ENCODE results near the gene FRAT2. TPM values are rescaled to one million over a fixed set of nuclear protein-coding genes. Genes with fewer than 3 reads are reported as not detected.

FRAT2 gene
- total and polyA plus RNA-seq, 10 of the 15 experiments (the other 5 are each of a cell fraction or from before 2014, with no cell fraction given) = 0.69 to 5.9 (median 3.8) TPM

DNA sequence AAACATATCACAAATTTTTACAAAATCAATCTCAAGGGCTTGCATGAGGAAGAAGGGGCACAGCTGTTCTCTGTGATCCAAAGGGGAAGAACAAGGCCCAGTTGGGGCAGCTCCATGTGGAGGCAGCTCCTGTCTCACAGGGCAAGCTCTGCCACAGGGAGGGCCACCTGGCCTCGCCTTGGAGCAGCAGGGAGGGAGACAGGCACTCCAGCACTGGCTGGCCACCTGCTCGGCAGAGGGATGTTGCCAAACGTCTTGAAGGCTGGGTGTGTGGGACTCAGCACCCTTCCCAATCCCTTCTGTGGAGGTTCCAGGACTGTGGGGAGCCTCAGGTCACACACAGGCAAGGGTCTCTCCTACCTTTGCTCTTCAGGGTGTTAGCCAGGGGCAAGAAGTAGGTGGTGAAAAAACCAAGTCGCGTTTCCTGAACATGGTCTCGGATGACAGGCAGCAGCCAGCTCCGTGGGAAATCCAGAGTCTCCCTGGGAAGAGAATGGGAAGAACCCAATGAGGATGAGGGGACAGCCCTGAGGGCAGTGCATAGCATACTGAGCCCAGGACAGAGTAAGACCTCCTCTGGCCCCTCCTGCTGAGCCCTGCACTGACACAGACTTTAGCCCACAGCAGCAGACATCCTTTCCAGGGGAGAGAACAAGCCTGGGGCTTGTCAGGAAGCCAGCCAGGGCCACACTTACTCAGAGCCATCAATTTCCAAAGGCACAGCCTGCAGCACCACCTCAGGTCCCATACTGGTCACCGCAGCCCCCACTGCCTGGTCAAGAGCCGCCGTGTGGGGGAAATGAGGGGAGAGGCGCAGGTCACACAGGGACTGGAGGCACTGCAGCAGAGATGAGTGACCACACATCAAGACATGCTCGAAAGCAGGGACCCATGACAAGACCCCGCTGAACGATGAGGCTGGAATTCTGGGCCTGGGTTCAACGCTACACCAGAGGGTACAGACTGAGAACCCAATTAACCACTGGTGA lies 44.7 kb upstream of the FRAT2 start:
- Histone ChIP-seq H3K79me2 (ENCODE audit: control insufficient read depth, insufficient read depth, low read length) (no peaks in the 10 kb centered on the region), H3K36me3 (ENCODE audit: control insufficient read depth in 2 of 2, insufficient read depth in 2 of 2, low read length in 1 of 2) (peaks cover 7 to 16% of the 10 kb centered on the region in 2 experiments; a peak in 3 of 4 replicates), H3K27me3 (replicated peaks in 1 of 2; ENCODE audit: control insufficient read depth in 2 of 2, insufficient read depth in 2 of 2, low read length in 1 of 2) (no peaks in the 10 kb centered on the region), H4K20me1 (ENCODE audit: control insufficient read depth, insufficient read depth) (no peaks in the 10 kb centered on the region), H3K9ac (ENCODE audit: control insufficient read depth, insufficient read depth, low read length) (no peak overlapping the region), H3K4me2 (ENCODE audit: control insufficient read depth, insufficient read depth) (no peak overlapping the region), H3K9me3 (replicated peaks; ENCODE audit: control insufficient read depth, insufficient read depth, low read length) (no peaks in the 10 kb centered on the region), H3K4me1 (ENCODE audit: control insufficient read depth, insufficient read depth, low read length) (no peaks in the 10 kb centered on the region), H3K27ac (ENCODE audit: control insufficient read depth, insufficient read depth) (no peak overlapping the region), H3K4me3 (no peak overlapping the region), H2AFZ (ENCODE audit: control insufficient read depth, low read depth, low read length) (no peak overlapping the region)
- BruUV-seq (replicated peaks) = no TSS peak
- WGBS (ENCODE audit: insufficient coverage, insufficient replicate concordance, low lambda C conversion rate, missing lambda C conversion rate) = 94% methylated on average over 15 of the region's 15 CpGs
- intact Hi-C loops (cut with micrococcal nuclease; ENCODE audit: unreplicated experiment) = no loop called here
- ChIA-PET RAD21 (ENCODE audit: unreplicated experiment) (no interaction called here), POLR2A (no interaction called here), SMC1A (ENCODE audit: uncharacterized antibody, unreplicated experiment) (no interaction called here), CTCF (no interaction called here)
- no peak for FAIRE-seq
- no peak for DNase-seq (ENCODE audit: low read depth, low spot score)
- in situ Hi-C loops (cut with MboI) = no loop called here
- no peak for ATAC-seq
- TF ChIP-seq, protein P1, sequence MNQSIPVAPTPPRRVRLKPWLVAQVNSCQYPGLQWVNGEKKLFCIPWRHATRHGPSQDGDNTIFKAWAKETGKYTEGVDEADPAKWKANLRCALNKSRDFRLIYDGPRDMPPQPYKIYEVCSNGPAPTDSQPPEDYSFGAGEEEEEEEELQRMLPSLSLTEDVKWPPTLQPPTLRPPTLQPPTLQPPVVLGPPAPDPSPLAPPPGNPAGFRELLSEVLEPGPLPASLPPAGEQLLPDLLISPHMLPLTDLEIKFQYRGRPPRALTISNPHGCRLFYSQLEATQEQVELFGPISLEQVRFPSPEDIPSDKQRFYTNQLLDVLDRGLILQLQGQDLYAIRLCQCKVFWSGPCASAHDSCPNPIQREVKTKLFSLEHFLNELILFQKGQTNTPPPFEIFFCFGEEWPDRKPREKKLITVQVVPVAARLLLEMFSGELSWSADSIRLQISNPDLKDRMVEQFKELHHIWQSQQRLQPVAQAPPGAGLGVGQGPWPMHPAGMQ (IDR thresholded peaks at IDR 0.05; ENCODE audit: borderline replicate concordance) = no peak
- TF ChIP-seq ZSCAN29 (IDR thresholded peaks at IDR 0.05) = no peak
- TF ChIP-seq IKZF1 (conservative IDR thresholded peaks at IDR 0.05) = no peak
- no peak for TF ChIP-seq ATF7 (IDR thresholded peaks at IDR 0.05; ENCODE audit: low read depth)
- no peak for TF ChIP-seq BMI1 (IDR thresholded peaks at IDR 0.05; ENCODE audit: borderline replicate concordance)
- no peak for TF ChIP-seq CBX3 (IDR thresholded peaks at IDR 0.05; ENCODE audit: borderline replicate concordance, low read depth)
- TF ChIP-seq, protein P2, sequence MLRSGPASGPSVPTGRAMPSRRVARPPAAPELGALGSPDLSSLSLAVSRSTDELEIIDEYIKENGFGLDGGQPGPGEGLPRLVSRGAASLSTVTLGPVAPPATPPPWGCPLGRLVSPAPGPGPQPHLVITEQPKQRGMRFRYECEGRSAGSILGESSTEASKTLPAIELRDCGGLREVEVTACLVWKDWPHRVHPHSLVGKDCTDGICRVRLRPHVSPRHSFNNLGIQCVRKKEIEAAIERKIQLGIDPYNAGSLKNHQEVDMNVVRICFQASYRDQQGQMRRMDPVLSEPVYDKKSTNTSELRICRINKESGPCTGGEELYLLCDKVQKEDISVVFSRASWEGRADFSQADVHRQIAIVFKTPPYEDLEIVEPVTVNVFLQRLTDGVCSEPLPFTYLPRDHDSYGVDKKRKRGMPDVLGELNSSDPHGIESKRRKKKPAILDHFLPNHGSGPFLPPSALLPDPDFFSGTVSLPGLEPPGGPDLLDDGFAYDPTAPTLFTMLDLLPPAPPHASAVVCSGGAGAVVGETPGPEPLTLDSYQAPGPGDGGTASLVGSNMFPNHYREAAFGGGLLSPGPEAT (IDR thresholded peaks at IDR 0.05; ENCODE audit: low read depth) = no peak
- TF ChIP-seq, protein P3, sequence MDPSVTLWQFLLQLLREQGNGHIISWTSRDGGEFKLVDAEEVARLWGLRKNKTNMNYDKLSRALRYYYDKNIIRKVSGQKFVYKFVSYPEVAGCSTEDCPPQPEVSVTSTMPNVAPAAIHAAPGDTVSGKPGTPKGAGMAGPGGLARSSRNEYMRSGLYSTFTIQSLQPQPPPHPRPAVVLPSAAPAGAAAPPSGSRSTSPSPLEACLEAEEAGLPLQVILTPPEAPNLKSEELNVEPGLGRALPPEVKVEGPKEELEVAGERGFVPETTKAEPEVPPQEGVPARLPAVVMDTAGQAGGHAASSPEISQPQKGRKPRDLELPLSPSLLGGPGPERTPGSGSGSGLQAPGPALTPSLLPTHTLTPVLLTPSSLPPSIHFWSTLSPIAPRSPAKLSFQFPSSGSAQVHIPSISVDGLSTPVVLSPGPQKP (IDR thresholded peaks at IDR 0.05; ENCODE audit: low read depth, low read length) = no peak
- TF ChIP-seq, protein P4, sequence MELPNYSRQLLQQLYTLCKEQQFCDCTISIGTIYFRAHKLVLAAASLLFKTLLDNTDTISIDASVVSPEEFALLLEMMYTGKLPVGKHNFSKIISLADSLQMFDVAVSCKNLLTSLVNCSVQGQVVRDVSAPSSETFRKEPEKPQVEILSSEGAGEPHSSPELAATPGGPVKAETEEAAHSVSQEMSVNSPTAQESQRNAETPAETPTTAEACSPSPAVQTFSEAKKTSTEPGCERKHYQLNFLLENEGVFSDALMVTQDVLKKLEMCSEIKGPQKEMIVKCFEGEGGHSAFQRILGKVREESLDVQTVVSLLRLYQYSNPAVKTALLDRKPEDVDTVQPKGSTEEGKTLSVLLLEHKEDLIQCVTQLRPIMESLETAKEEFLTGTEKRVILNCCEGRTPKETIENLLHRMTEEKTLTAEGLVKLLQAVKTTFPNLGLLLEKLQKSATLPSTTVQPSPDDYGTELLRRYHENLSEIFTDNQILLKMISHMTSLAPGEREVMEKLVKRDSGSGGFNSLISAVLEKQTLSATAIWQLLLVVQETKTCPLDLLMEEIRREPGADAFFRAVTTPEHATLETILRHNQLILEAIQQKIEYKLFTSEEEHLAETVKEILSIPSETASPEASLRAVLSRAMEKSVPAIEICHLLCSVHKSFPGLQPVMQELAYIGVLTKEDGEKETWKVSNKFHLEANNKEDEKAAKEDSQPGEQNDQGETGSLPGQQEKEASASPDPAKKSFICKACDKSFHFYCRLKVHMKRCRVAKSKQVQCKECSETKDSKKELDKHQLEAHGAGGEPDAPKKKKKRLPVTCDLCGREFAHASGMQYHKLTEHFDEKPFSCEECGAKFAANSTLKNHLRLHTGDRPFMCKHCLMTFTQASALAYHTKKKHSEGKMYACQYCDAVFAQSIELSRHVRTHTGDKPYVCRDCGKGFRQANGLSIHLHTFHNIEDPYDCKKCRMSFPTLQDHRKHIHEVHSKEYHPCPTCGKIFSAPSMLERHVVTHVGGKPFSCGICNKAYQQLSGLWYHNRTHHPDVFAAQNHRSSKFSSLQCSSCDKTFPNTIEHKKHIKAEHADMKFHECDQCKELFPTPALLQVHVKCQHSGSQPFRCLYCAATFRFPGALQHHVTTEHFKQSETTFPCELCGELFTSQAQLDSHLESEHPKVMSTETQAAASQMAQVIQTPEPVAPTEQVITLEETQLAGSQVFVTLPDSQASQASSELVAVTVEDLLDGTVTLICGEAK (IDR thresholded peaks at IDR 0.05; ENCODE audit: borderline replicate concordance) = no peak
- TF ChIP-seq CREB1 (IDR thresholded peaks at IDR 0.05; ENCODE audit: low read depth) = no peak
- TF ChIP-seq SUPT20H (IDR thresholded peaks at IDR 0.05; ENCODE audit: borderline replicate concordance, control insufficient read depth, low read depth, low read length) = no peak
- TF ChIP-seq HCFC1 (IDR thresholded peaks at IDR 0.05; ENCODE audit: low read length) = no peak
